Vagina (tissue), 2 donors: ENCODE measurements around the gene C6orf132.

Source experiments
- POLR2A ChIP-seq, 2 donors: fragments of 450-650 bp; IDR thresholded peaks; one replicate each; pipeline ENCODE4 v1.6.1; 2017; ENCODE audit warnings: antibody characterized with exemption in 2 of 2, mild to moderate bottlenecking in 2 of 2, moderate library complexity in 2 of 2
- TF ChIP-seq, protein P1 (sequence below), 3 experiments: fragments of 450-650 bp in 2 of 3; fragments of 200-600 bp in 1 of 3; sonication (generic) in 1 of 3; IDR thresholded peaks; one replicate each; pipeline ENCODE4 v1.5.1; 2017 to 2019; ENCODE audit warnings: antibody characterized with exemption in 3 of 3, mild to moderate bottlenecking in 2 of 3, moderate library complexity in 2 of 3

DNA sequence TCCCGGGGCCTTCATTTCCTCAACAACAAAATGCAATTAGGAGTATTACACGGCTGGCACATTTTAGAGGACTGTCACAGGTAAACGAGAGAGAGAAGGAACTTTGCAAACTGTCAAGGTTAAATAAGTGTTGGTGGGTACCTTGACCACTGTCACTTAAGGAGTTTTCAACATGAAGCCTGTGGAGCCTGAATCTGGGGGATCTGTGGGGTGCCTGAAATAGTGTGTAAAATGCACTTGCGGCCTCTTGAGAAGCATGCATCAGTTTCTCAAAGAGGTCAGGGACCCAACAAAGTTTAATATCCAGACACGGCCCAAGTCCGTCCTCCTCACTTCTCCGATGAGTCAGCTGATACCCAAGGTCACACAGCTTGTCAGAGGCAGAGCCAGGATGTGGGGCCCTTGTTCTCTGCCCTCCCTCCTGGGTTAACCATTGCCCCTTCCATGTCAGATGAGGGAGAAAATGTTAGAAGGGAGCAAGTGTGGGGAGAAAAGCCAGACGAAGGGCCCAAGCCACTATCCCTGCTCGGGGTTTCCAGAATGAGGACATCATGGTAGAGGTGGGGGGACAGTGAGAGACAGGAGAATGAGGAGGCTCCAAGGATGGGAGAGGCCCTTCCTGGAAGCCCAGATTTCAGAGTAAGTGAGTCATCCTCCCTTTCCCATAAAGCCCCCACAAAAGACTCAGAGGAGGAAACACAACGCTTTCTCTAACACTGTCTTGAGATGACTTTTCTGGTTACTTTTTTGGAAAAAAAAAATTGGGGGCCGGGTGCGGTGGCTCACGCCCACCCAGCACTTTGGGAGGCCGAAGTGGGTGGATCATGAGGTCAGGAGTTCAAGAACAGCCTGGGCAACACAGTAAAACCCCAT is 42.2 kb downstream of the C6orf132 start:
- TF ChIP-seq, protein P1, sequence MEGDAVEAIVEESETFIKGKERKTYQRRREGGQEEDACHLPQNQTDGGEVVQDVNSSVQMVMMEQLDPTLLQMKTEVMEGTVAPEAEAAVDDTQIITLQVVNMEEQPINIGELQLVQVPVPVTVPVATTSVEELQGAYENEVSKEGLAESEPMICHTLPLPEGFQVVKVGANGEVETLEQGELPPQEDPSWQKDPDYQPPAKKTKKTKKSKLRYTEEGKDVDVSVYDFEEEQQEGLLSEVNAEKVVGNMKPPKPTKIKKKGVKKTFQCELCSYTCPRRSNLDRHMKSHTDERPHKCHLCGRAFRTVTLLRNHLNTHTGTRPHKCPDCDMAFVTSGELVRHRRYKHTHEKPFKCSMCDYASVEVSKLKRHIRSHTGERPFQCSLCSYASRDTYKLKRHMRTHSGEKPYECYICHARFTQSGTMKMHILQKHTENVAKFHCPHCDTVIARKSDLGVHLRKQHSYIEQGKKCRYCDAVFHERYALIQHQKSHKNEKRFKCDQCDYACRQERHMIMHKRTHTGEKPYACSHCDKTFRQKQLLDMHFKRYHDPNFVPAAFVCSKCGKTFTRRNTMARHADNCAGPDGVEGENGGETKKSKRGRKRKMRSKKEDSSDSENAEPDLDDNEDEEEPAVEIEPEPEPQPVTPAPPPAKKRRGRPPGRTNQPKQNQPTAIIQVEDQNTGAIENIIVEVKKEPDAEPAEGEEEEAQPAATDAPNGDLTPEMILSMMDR (IDR thresholded peaks at IDR 0.05), result no peak
- TF ChIP-seq POLR2A (IDR thresholded peaks at IDR 0.05), result no peak
